Stimulated activated CD4-positive, alpha-beta T cell treated with anti-CD3 and anti-CD28 coated beads, Interleukin-4, amount 100 ng/mL, for 4 hours (primary cell): ENCODE measurements around the gene CSNK1E.

Experiments used
- DNase-seq, 2 experiments: peaks; one replicate each; pipeline ENCODE4 v3.0.0-alpha.2; 2020

Gene CSNK1E

GRCh38 chr22:38273135-38273826 lies 44.0 kb downstream of the CSNK1E start:
- no peak for DNase-seq

GRCh38 chr22:38272373-38273134 lies 44.7 kb downstream of the CSNK1E start, which contains the start of gene TMEM184B:
Gene TMEM184B, minus strand, starts transcription at chr22:38273010. Its CDS starts 25,049 bp downstream, at chr22:38247961.
- peak; percentile 75 to 81 for DNase-seq

DNA sequence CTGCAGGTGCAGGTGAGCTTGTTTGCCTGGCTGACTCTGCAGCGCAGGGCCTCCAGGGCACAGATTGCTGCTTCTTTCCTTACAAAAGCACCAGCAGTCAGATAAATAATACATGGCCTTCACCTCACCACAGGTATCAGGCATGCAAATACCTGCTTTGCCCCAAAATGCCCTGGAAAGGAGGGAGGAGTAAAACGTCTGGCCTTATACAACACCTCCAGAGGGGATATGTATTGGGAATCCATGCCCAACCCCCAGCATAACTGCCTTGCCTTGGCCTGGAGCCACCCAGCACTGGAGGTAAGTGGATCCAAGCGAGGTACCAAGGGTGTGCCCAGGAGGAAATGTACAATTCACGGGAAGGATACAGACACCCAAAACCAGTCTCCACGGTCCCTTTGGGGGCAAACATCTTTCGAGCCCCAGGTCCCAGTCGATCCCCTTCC lies 45.3 kb downstream of the CSNK1E start:
- no peak for DNase-seq

GRCh38 chr22:38271101-38271500 lies 46.1 kb downstream of the CSNK1E start:
- DNase-seq = no peak

GRCh38 chr22:38270091-38270992 lies 46.9 kb downstream of the CSNK1E start:
- DNase-seq = no peak

- DNase-seq = no peak
These were observed 47.8 kb downstream of the CSNK1E start for GRCh38 chr22:38269466-38269865.

GRCh38 chr22:38267086-38267485 lies 50.1 kb downstream of the CSNK1E start:
- peak in 1 of 2 experiments; percentile 38 for DNase-seq

GRCh38 chr22:38266120-38266519 lies 51.1 kb downstream of the CSNK1E start:
- no peak for DNase-seq

GRCh38 chr22:38264322-38264843 lies 52.9 kb downstream of the CSNK1E start:
- no peak for DNase-seq

DNA sequence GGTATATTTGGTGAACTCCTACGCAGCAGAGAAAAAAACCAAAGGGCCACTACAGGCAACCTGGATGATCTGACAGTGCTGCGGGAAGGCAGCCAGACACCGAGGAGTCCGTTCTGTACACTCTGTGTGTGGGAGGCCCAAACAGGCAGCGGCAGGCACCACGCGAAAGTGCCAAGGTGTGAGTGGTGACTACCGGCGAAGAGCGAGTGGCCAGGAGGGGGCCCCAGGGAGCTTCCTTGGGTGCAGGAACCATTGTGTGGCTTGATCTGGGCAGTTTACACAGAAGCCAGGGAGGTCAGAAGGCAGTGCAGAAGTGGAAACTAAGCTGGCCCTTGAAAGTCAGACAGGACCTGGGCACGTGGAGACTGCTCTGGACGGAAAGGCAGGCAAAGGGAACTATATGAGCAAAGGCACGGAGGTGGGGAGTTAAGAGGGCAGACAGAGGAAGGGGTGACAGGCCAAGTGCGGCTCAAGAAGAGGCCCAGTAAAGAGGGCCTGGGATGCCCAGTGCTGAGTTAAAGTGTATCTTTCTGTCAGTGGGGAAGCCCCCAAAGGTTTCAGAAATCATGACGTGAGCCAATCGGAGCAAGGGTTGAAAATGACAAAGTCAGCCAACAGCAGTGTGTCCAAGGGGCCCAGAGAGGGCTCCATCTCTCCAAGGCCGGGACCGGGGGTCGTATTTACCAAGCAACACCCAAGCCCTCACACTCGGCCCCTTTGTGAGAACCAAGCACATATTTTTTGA lies 55.0 kb downstream of the CSNK1E start:
- peak; percentile 16 to 31 for DNase-seq

DNA sequence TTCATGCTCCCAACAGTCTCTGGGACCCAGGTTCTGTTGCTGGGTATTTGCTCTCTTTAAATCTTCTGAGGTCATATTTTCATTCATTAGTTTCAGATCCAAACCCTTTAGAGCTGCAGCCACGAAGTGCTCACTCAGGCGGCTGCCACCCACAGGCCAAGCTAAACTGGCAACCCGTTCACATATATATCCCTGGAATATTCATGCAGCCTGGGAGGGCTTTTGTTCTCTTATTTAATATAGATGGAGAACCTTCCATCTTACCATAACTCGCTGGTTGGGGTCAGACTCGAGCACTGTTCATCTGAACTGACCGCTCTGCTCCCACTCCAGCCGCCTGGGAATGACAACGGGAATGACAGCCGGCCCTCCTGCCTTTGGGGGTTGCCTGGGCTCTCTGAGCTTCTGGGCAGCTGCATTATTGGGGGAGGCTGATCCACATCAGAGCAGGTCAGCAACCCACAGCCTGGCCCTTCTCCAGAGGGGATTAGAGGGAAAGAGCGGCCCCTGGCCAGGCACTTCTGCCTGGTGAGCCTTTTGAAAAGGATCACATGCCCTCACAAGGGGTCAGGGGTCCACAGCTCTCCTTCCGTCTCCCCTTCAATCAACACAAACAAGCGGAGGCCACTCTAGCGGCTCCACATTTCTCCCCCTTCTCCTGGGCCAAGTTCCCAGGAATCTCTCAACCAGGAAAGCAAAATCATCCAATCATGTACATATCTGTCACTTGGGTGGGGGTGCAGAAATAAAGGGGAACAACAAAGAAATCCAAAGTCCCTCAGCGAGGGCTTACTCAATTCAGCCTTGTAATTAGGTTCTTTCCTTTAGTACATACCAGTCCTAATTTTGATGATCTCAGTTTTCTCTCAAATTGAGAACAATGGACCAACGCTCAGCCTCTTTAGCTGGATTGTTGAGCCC lies 56.2 kb downstream of the CSNK1E start:
- no peak for DNase-seq

GRCh38 chr22:38259370-38259769 lies 57.9 kb downstream of the CSNK1E start:
- no peak for DNase-seq

GRCh38 chr22:38258895-38259294 lies 58.3 kb downstream of the CSNK1E start:
- no peak for DNase-seq

- no peak for DNase-seq
These were observed 59.5 kb downstream of the CSNK1E start for GRCh38 chr22:38257650-38258250.

DNA sequence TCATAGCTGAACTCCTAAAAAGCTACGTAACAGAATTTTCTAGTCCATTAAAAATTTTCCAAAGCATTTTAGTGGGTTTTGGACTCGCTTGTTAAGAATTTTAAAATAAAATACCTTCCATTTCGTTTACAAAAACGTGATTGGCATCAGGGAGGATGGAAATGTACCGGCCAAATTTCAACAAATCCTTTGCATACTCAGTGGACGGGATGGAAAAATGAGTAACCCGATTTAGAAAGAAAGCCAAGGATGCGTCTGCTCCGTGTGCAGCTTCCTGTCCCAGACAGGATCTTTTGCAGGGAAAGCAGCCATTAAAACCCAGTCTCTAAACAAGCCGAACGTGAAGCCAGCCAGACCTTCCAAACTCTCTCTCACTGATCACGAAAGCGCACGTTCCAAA lies 60.1 kb downstream of the CSNK1E start:
- DNase-seq = no peak

- DNase-seq = no peak
These were observed 61.5 kb downstream of the CSNK1E start for GRCh38 chr22:38255697-38256096.

GRCh38 chr22:38251341-38251692 lies 65.9 kb downstream of the CSNK1E start:
- no peak for DNase-seq

DNA sequence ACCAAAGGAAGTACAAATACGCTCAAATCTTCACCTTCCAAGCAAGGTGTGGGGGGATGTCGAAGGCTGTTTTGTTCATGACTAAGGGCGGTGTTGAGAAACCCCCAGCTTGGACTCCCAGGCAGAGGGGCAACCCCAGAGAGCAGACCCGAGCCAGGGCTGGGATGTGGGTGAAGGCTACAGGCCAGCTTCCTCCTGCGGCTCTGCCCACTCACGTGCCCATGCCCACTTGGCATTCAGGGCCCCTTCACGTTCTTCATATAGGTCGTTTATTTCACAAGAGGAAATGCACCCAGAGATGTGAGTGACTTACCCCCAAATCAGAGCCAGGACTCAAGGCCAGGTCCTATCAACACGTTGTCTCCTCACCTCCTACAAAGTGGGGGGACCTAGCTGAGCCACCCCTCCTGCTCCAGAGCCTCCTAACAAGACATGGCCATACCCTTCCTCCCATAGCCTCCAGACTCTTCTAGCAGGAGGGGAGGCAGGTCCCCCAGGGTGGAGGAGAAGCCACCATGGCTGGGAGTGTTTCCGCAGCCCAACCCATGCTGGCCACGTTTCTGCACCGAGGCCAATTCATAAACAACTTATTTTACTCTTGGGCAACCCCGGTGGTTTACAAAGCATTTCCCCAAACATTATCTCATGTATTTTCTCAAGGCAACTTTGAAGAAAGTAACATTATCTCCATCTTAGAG lies 66.4 kb downstream of the CSNK1E start:
- DNase-seq = no peak

GRCh38 chr22:38249803-38250642 lies 67.2 kb downstream of the CSNK1E start:
- DNase-seq = no peak
